ENCODE measurements around the gene IKZF3. TPM values are rescaled to one million over a fixed set of nuclear protein-coding genes. Genes with fewer than 3 reads are reported as not detected.

Gene IKZF3
- total RNA-seq, 4 donors from 2014 or later, result 0.98 to 1.9 (median 1.4) TPM

- no peak for TF ChIP-seq CTCF (IDR thresholded peaks at IDR 0.05; ENCODE audit: low read depth)
These were observed 144.4 kb downstream of the IKZF3 start for GRCh38 chr17:39719563-39720355.

GRCh38 chr17:39717660-39718059, 146.5 kb downstream of the IKZF3 start:
- TF ChIP-seq CTCF (IDR thresholded peaks at IDR 0.05; ENCODE audit: low read depth), result no peak

- TF ChIP-seq CTCF (IDR thresholded peaks at IDR 0.05; ENCODE audit: low read depth), result no peak
These were observed 147.1 kb downstream of the IKZF3 start for GRCh38 chr17:39716879-39717536.

- no peak for TF ChIP-seq CTCF (IDR thresholded peaks at IDR 0.05; ENCODE audit: low read depth)
These were observed 147.9 kb downstream of the IKZF3 start for GRCh38 chr17:39716073-39716818.

GRCh38 chr17:39715375-39716072, 148.6 kb downstream of the IKZF3 start:
- TF ChIP-seq CTCF (IDR thresholded peaks at IDR 0.05; ENCODE audit: low read depth), result no peak

GRCh38 chr17:39714234-39714633, 149.9 kb downstream of the IKZF3 start:
- no peak for TF ChIP-seq CTCF (IDR thresholded peaks at IDR 0.05; ENCODE audit: low read depth)
